HG02981 (cell line): Measurements from ENCODE around the gene CCDC142.
A peak's percentile ranks its signal among the peaks of the same experiment; 100 is the strongest.

ENCODE experiments used
- ATAC-seq: cut with Tn5 transposase; IDR thresholded peaks from one replicate; pipeline ENCODE4 v1.9.1; 2021; ENCODE audit warnings: mild to moderate bottlenecking, moderate library complexity; ENCODE audit not compliant: unreplicated experiment

Gene CCDC142

DNA sequence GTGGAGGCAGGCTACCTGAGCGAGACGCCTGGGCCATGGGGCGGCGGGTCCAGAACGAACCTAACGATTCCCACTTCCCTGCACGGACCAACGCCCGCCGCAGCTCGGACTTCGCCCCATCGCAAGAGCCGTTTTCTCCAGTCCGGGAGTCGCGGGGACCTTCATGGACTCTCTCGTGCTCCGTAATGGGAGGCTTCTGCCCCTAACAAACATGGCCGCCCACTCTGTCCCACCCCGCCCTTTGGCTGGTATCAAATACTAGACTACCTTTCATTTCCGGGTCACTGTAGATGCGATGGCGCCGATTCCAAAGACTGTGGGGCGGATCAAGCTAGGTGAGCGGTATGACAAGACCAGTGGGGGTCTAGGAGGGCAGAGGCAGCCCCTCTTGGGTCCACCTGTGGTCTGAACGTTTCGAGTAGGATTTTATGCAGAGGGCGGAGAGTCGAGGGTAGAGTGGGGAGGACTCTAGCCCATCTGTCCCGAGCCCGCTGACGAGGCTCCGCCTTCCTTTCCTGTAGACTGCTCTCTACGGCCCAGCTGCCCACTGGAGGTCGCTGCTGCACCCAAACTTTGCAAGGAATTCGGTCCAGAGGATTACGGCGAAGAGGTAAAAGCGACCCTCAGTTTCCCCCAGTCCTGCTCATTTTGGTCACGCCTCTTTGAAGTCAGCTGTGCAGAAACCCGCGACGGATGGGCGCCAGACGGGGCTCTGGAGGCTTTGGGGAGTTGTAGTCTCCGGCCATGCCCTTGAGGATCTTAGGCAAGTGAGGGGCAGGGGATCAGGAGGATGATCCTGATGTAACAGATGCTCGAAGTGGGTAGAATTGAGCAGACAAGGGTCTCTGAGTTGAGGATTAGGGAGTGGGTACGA is at the start of gene CCDC142, which contains the start of gene TTC31:
Gene CCDC142, minus strand, starts transcription at position 198 of the 874 bp plus-strand sequence. Its CDS starts 161 bp downstream, at position 37.
Gene TTC31, plus strand, starts transcription at position 281 of the 874 bp plus-strand sequence. Its CDS starts 15 bp downstream, at position 296.
- ATAC-seq: peak; percentile 92

- no peak for ATAC-seq
Measured at GRCh38 chr2:74532222-74532621, 49.4 kb upstream of the CCDC142 start.

- no peak for ATAC-seq
Measured at GRCh38 chr2:74531666-74532065, 48.9 kb upstream of the CCDC142 start.

GRCh38 chr2:74530239-74531187 is 47.7 kb upstream of the CCDC142 start:
- ATAC-seq: peak; percentile 31

- ATAC-seq: peak; percentile 72
Measured at GRCh38 chr2:74529357-74530238, 46.8 kb upstream of the CCDC142 start, which contains the start of the genes AUP1 and HTRA2. Gene AUP1 (minus strand): TSS chr2:74529706. CDS start chr2:74529629, 77 bp downstream. Gene HTRA2 (plus strand): TSS chr2:74529933. CDS start chr2:74530007, 74 bp downstream.

DNA sequence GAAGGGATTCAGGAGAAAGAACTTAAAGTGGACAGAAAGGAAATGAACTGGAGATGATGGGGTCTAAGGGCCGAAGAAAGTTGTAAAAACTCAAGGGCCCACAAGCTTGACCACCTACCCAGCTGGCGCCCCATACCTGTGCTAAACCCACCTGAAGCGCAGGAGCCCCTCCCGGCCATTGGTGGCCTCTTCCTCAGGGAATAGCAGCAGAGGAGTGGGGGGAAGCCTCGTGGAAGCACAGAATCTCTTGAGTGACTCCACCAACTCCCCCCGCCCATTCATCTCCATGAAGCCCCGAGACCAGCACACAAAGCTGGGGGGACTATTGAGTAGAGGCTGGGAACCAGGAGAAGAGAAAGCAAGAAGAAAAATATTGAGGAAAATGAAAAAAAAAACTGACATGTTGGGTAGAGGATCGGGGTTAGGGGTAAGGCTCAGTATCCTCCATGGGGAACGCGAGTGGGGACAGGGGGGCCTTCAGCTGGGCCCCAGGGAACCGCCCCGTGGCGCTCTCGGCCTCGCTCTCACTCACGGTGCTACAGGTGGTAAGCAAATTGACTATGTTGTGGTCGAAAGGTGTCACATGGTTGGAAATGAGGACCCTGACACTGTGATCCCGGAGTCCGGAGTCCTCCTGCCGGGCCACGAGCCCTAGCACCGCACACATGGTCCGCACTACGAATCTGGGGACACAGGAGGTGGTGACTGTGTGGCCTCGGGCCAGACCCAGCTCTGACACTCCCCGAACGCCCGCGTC is 46.0 kb upstream of the CCDC142 start:
- ATAC-seq: peak; percentile 1

- ATAC-seq: no peak
Measured at GRCh38 chr2:74527741-74528140, 44.9 kb upstream of the CCDC142 start.

DNA sequence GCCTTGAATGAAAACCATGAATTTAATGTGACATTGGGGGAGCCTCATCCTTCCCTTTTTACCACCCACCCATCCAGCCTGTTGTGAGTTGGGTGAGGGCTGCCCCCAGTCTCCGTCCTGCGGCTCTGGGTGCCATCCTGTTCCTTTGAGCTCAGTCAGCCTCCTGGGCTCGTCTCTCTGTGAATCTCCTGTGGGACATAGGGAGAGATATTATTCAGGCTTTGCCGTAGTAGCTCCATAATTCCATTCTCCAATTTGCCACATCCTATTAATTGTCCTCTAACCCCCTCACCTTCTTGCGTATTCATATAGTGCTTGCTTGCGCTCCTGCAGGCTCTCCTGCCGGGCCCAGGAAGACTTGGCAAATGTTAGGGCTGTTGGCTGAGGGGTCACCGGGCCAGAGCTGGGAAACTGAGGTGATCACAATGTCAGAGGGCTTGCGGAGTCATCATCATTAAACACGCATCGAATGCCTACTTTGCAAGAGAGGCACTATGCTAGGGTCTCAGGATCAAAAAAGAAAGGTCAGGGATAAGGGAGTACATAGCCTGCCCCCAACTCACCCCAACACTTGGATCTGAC is 43.9 kb upstream of the CCDC142 start:
- ATAC-seq: no peak

GRCh38 chr2:74525717-74526648 is 43.2 kb upstream of the CCDC142 start, which contains the start of gene DQX1:
Gene DQX1 (minus strand): TSS chr2:74526231. CDS start chr2:74525729, 502 bp downstream.
- no peak for ATAC-seq

DNA sequence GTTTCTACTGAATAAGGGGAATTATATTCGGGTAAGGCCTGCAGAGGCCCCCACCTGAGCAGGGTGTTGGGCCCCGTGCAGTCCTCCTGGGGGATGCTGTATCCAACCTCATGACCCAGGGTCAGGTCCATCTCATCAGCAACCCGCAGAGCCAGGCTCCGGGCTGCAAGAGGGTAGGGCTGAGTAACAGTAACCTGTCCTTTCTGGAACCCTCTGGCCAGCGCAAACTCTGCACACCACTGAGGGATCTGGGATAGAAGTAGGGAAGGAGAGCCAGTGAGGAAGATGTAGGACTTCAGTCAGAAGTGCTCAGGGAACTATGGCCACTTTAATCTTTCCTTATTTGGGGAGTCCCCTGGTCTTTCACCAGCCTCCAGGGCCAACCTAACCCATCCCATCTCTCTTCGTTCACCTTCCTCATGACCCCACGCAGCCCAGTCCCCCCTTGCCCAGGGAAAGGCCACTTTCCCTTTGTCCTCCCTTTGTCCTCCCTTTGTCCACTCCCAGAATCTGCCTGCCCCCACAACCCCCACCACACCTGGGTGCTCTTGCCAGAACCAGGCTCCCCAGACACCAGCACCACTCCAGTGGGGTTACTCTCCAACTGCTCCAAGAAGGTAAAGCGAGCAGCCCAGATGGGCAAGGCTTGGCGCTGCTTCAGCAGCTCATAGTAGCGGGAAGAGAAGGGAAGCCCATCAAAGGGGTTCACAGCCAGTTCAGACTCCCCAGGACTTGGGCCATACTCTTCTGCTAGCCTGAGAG is 42.3 kb upstream of the CCDC142 start:
- no peak for ATAC-seq

GRCh38 chr2:74524005-74524404 is 41.2 kb upstream of the CCDC142 start:
- ATAC-seq: no peak

GRCh38 chr2:74522516-74522915 is 39.7 kb upstream of the CCDC142 start:
- ATAC-seq: no peak

- ATAC-seq: no peak
Measured at GRCh38 chr2:74516650-74517049, 33.9 kb upstream of the CCDC142 start.

GRCh38 chr2:74515981-74516633 is 33.3 kb upstream of the CCDC142 start:
- peak; percentile 57 for ATAC-seq

GRCh38 chr2:74515271-74515980 is 32.6 kb upstream of the CCDC142 start:
- peak; percentile 2 for ATAC-seq
